Prostate gland (tissue), 2 donors: ENCODE data around the gene CD9. TPM values are rescaled to one million over a fixed set of nuclear protein-coding genes. Genes with fewer than 3 reads are reported as not detected.

Experiments
- DNase-seq: peaks from one replicate; pipeline ENCODE4 v3.0.0-alpha.2; 2019; ENCODE audit warnings: low spot score
- H3K27ac ChIP-seq, 2 donors: fragments of 200-600 bp; sonication (generic); 2 replicates each; pipeline ENCODE4 v1.5.1; 2017 to 2019
- H3K27me3 ChIP-seq: fragments of 200-600 bp; sonication (generic); replicated peaks from 2 replicates; pipeline ENCODE4 v1.5.1; 2019; ENCODE audit not compliant: insufficient read depth
- H3K36me3 ChIP-seq, 2 donors: fragments of 200-600 bp; sonication (generic); 1 replicate in 1 of 2; 2 replicates in 1 of 2; pipeline versions ENCODE4 v1.5.1 to v1.8.1; 2017 to 2019
- H3K4me1 ChIP-seq: fragments of 200-600 bp; sonication (generic); replicated peaks from 2 replicates; pipeline ENCODE4 v1.5.1; 2019
- H3K4me3 ChIP-seq, 2 donors: fragments of 200-600 bp; sonication (generic); 2 replicates each; pipeline ENCODE4 v1.5.1; 2017 to 2019
- H3K9me3 ChIP-seq: fragments of 200-600 bp; sonication (generic); 2 replicates; pipeline ENCODE4 v1.5.1; 2017
- POLR2A ChIP-seq: fragments of 450-650 bp; IDR thresholded peaks from one replicate; pipeline ENCODE4 v1.6.1; 2016; ENCODE audit warnings: antibody characterized with exemption, mild to moderate bottlenecking
- POLR2AphosphoS5 ChIP-seq: sonication (generic); formaldehyde crosslinking; IDR thresholded peaks from one replicate; pipeline ENCODE4 v1.6.1; 2017; ENCODE audit warnings: antibody characterized with exemption
- WGBS: methylation state at CpG from one replicate; pipeline ENCODE4 v1.1.5; 2018; 5-methylcytosine and 5-hydroxymethylcytosine counted together
- intact Hi-C: fragments of 100-400 bp; cut with DNase I; formaldehyde crosslinking; loops from one replicate; pipeline ENCODE4 v1.14.2; 2022
- total RNA-seq, 2 donors: library from RNA; depleted of rRNA; stranded (reverse); fragments of >200 nt; gene quantifications; one replicate each; pipeline ENCODE4 v1.1.0, GENCODE V29; 2016
- TF ChIP-seq, protein P1 (sequence below), 4 experiments: fragments of 200-600 bp in 2 of 4; fragments of 450-650 bp in 2 of 4; sonication (generic) in 2 of 4; IDR thresholded peaks; 1 replicate in 3 of 4; 2 replicates in 1 of 4; pipeline ENCODE4 v1.5.1; 2016 to 2019; ENCODE audit warnings: antibody characterized with exemption in 4 of 4, mild to moderate bottlenecking in 2 of 4, moderate library complexity in 2 of 4

Gene CD9
- total RNA-seq, 2 donors from 2014 or later: 198 to 845 TPM

DNA sequence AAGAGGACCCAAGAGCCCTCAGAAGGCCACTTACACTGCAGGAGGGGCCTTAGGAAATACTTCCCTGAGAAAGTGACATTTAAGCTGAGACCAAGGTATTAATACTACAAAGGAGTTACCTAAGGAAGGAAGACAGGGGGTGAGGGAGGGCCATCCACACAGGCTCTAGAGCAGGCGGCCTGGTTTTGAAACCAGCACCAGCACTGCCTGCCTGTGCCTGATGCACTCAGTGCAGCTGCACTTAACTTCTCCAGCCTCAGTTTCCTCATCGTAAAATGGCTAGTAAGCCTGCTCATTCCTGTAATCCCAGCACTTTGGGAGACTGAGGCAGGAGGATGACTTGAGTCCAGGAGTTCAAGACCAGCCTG lies 64.8 kb downstream of the CD9 start:
- no peak overlapping the region for H3K4me3 ChIP-seq
- 91% methylated on average over 2 of the region's 2 CpGs for WGBS
- H3K9me3 ChIP-seq: no peaks in the 10 kb centered on the region
- no peaks in the 10 kb centered on the region for H3K36me3 ChIP-seq
- TF ChIP-seq, protein P1, sequence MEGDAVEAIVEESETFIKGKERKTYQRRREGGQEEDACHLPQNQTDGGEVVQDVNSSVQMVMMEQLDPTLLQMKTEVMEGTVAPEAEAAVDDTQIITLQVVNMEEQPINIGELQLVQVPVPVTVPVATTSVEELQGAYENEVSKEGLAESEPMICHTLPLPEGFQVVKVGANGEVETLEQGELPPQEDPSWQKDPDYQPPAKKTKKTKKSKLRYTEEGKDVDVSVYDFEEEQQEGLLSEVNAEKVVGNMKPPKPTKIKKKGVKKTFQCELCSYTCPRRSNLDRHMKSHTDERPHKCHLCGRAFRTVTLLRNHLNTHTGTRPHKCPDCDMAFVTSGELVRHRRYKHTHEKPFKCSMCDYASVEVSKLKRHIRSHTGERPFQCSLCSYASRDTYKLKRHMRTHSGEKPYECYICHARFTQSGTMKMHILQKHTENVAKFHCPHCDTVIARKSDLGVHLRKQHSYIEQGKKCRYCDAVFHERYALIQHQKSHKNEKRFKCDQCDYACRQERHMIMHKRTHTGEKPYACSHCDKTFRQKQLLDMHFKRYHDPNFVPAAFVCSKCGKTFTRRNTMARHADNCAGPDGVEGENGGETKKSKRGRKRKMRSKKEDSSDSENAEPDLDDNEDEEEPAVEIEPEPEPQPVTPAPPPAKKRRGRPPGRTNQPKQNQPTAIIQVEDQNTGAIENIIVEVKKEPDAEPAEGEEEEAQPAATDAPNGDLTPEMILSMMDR (IDR thresholded peaks at IDR 0.05): no peak
- TF ChIP-seq POLR2AphosphoS5: no peak
- H3K27me3 ChIP-seq: no peaks in the 10 kb centered on the region
- intact Hi-C loops: no loop called here
- H3K27ac ChIP-seq: peak overlapping the region in 1 of 2 donors; percentile 29
- no peak for DNase-seq
- H3K4me1 ChIP-seq: peaks cover 8% of the 10 kb centered on the region

DNA sequence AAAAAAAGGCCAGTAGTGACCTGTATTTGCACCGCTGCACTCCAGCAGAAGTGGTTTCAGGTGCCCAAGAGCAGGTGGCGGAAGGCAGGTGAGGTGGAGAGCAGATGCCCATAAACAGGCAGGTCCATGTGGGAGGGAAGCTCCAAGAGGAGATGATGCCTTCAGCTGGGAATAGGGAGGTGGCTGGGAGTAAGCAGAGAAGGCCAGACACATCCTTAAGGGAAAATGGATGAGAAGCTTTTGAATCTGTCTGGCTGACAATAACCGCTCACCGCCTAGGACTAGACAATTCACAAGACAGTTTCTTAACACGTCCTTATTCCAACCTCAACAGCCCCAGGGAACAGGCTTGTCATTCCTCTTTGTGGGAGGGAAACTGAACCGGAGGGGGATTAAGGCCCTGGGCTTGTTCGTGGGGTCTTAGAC lies 66.4 kb downstream of the CD9 start:
- intact Hi-C loops: no loop called here
- WGBS: 55% methylated on average over 7 of the region's 7 CpGs
- Histone ChIP-seq H3K27me3 (no peaks in the 10 kb centered on the region), H3K4me3 (no peak overlapping the region), H3K36me3 (no peaks in the 10 kb centered on the region), H3K4me1 (peaks cover 8% of the 10 kb centered on the region), H3K27ac (peak overlapping the region; percentile 64 to 78), H3K9me3 (no peaks in the 10 kb centered on the region)
- TF ChIP-seq, protein P1 (IDR thresholded peaks at IDR 0.05): no peak
- TF ChIP-seq POLR2A (no peak), POLR2AphosphoS5 (no peak)
- no peak for DNase-seq

DNA sequence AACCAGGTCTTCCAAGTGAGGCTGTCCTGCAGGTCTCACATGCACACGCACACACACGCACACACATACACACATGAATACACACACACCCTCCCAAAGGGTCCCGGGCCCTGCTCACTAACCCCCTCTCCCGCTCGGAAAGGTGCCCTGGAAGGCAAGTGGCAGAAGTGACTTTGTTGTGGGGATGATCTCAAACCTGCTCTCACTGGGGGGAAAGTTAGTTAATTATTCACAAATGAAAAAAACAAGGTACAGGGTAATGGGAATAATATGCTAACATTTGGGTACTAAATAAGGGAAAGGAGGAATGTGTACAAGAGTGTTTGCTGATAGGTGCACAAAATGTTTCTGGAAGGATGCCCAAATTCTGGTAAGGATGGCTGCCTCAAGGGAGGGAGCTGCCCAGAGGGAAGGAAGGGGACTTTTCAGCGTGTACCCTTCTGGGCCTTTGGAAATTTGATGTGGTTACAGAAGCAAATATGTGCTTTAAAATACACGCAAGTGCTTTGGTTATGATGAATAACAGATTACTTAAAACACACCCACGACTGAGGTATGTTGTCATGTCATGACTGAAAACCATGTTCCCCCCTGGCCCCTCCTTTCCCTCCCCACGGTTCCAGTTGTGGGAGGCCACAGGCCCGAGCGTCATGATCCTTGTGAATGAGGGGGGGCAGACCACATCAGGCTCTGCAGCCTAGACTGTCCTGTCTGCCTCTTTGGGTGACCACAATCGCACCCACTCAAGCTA lies 66.9 kb downstream of the CD9 start:
- no peaks in the 10 kb centered on the region for H3K27me3 ChIP-seq
- H3K4me3 ChIP-seq: no peak overlapping the region
- WGBS: 40% methylated on average over 12 of the region's 12 CpGs
- peak; percentile 53 for TF ChIP-seq POLR2AphosphoS5
- TF ChIP-seq, protein P1 (IDR thresholded peaks at IDR 0.05): no peak
- no peak for TF ChIP-seq POLR2A
- peak; percentile 57 for DNase-seq
- intact Hi-C loops: no loop called here
- peak overlapping the region; percentile 64 to 78 for H3K27ac ChIP-seq
- no peaks in the 10 kb centered on the region for H3K36me3 ChIP-seq
- H3K9me3 ChIP-seq: no peaks in the 10 kb centered on the region
- peaks cover 8% of the 10 kb centered on the region for H3K4me1 ChIP-seq

DNA sequence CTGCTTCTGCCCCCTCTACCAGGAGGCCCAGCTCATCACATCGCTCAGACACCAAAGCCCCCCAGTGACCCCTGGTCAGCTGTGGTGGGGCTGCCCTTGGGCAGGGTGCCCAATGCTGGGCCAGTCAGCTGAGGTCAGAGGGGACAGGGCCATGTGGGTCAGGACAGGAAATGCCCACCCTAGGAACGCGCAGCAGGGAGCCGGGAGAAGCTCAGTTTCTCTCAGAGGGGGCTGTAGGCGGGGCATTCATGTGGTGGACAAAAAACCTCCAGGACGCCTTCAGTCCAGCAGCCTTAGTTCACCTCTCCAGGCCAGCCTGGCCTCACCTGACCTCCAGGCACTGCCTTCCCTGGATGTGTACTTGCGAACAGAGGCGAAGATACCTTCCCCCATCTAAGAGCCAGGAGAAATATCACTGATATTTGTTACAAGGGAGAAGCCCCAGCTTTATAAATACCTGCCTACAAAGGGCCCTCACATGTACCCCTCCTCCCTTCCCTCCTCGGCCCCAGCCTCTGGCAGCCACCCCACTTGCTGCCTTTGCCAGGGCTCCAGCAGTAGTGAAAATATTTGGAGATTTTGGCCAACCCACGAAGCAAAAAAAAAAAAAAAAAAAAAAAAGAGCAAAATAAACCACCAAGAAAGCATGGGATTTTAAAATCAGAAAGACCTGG lies 68.4 kb downstream of the CD9 start:
- no peaks in the 10 kb centered on the region for H3K36me3 ChIP-seq
- H3K27ac ChIP-seq: peak overlapping the region; percentile 30 to 78
- TF ChIP-seq POLR2A (no peak), POLR2AphosphoS5 (no peak)
- TF ChIP-seq, protein P1 (IDR thresholded peaks at IDR 0.05): no peak
- H3K4me1 ChIP-seq: peaks cover 15% of the 10 kb centered on the region
- no peak for DNase-seq
- 61% methylated on average over 10 of the region's 10 CpGs for WGBS
- H3K9me3 ChIP-seq: no peaks in the 10 kb centered on the region
- H3K27me3 ChIP-seq: no peaks in the 10 kb centered on the region
- no peak overlapping the region for H3K4me3 ChIP-seq
- intact Hi-C loops: no loop called here
